ENCODE data around the gene XPNPEP2.

Gene XPNPEP2, protein sequence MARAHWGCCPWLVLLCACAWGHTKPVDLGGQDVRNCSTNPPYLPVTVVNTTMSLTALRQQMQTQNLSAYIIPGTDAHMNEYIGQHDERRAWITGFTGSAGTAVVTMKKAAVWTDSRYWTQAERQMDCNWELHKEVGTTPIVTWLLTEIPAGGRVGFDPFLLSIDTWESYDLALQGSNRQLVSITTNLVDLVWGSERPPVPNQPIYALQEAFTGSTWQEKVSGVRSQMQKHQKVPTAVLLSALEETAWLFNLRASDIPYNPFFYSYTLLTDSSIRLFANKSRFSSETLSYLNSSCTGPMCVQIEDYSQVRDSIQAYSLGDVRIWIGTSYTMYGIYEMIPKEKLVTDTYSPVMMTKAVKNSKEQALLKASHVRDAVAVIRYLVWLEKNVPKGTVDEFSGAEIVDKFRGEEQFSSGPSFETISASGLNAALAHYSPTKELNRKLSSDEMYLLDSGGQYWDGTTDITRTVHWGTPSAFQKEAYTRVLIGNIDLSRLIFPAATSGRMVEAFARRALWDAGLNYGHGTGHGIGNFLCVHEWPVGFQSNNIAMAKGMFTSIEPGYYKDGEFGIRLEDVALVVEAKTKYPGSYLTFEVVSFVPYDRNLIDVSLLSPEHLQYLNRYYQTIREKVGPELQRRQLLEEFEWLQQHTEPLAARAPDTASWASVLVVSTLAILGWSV

DNA sequence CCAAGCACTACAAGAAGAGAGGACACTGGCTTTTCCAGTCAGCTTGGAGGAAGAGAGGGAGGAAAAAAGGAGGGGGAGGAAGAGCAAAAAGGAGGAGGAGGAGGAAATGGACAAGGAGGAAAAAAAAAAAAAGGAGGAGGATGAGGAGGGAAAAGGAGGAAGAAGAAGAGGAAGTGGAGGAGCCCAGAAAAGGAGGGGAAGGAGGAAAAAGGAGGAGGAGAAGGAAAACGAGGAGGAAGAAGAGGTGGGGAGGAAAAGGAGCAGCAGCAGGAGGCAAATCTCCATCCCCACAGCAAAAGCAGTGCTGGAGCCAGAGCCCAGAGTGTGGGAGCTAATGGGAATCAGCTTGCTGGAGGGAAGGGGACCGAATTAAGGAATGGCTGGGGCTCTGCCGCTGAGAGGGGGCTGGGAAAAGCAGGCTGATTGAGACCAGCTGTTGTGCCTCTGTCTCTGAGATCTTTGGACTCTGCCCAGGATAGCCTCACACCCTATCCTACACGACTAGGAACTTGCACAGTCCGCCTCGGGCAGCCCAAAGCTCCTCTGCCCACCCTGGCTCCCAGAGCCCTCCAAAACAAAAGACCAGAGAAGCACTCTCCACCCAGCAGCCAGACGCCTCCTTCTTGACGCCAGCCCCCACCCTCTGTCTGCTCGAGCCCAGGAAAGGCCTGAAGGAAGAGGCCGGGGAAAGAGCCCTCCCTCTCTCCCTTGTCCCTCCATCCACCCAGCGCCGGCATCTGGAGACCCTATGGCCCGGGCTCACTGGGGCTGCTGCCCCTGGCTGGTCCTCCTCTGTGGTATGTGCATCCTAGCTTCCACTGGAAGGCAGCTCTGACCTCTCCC, at the start of gene XPNPEP2:
TSS of gene XPNPEP2 (plus strand) at position 514 of the 843 bp plus-strand sequence. CDS start at position 749, 235 bp downstream.
- no peak for DNase-seq (ENCODE audit: low spot score)

DNA sequence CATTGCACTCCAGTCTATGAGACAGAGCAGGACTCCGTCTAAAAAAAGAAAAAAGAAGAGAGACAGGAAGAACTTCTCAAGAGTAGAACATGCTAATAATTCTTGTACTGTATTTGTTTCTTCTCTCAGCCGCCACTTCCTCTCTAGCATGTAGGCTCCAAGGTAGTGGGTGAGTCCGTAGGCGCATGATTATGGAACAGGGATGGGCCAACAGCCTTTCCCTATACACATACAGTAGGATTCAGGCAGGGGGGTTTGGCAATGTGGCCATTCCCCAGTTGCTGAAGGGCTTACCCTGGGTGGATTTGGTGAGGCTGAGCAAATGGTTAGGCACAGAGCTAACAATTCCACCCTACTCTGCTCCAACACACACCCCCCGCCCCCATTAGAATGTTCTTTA, 49.0 kb upstream of the XPNPEP2 start:
- no peak for DNase-seq (ENCODE audit: low spot score)

DNA sequence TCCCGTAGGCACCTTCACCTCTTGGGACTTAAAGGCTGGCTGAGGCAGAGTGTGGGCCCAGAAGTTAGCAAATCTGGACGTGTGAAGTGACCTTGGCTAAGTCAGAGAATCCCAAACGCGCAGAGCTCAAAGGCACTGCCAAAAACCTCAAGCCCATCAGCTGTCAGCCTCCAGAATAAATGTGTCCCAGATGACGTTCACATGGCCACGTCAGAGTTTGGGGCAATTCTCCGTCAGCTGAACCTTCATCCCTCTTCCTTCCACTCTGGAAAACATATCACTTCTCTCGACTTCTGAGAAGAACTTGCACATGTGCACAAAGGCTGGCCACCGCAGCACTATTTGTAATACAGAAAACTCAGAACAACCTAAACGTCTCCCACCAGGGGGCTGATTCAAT, 48.3 kb upstream of the XPNPEP2 start:
- DNase-seq (ENCODE audit: low spot score): no peak

DNA sequence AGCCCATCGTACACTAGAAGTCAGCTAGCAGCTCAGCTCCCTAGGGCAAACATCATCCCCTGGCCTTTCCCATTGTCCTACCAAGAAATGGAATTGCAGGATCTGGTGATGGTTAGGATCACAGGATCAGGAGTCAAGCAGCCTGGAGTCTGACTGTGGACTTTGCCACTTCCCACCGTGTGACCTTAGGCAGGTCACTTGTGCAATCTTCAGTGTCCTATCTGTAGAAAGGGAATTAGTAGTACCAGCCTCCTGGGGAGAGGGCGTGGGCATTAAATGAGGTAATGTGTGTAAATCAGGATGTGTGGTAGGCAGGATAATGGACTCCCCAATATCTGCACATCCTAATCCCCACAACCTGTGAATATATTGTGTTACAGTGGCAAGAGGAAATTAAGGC, 45.4 kb upstream of the XPNPEP2 start:
- no peak for DNase-seq (ENCODE audit: low spot score)

DNA sequence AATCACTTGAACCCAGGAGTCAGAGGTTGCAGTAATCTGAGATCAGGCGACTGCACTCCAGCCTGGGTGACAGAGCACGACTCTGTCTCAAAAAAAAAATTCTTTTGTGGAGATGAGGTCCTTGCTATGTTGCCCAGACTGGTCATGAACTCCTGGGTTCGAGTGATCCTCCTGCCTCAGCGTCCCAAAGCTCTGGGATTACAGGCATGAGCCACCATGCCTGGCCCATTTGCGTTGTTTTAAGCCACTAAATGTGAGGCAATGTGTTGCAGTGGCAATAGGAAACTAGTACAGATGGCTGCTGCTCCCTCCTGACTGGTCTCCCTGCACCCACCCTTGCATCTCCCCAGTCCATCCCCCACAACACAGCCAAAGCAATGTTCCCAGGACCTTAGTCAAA, 44.0 kb upstream of the XPNPEP2 start:
- DNase-seq (ENCODE audit: low spot score): no peak

GRCh38 chrX:129695535-129695934, 43.2 kb upstream of the XPNPEP2 start:
- DNase-seq (ENCODE audit: low spot score): no peak

DNA sequence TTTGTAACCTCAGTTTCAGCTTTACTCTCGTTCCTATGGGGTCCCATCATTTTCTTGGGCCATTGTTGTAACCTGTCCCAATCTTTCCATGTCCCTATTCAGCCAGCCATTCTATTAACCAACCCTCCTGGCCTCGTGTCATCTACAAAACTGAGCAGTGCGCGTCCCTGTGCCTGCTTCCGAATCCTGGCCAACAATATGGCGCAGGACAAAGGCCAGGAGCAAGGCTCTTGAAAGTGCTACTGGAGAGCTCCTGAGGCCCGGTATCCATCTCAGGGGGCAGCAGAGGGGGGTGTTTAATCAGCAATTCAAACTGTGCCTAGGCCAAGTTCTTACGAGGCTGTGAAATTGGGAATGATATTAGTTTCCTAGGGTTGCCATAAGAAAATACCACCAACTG, 42.8 kb upstream of the XPNPEP2 start:
- no peak for DNase-seq (ENCODE audit: low spot score)

DNA sequence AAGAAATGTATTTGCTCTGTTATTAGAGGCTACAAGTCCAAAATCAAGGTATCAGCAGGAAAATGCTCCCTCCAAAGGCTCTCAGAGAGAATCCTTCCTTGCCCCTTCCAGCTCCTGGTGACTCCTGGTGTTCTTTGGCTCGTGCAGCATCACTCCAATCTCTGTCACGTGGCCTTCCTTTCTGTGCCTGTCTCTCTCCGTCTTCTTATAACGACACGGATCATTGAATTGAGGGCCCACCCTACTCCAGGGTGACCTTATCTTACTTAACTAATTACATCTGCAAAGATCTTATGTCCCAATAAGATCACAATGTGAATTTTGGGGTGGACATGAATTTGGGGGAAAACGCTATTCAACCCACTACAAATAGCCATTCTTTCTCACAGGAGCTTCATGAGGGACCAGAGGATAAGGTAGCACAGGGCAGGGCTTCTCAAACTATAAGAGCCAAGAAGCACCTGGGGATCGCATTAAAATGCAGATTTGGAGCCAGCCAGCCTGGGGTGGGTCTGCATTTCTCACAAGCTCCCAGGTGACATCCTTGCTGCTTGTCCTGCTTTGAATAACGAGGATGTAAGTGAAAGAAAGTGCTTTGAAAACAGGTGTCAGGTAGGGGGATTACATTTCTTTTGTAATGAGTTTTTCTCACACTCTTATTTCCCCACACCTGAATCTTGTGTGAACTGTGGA, 42.2 kb upstream of the XPNPEP2 start:
- DNase-seq (ENCODE audit: low spot score): no peak

DNA sequence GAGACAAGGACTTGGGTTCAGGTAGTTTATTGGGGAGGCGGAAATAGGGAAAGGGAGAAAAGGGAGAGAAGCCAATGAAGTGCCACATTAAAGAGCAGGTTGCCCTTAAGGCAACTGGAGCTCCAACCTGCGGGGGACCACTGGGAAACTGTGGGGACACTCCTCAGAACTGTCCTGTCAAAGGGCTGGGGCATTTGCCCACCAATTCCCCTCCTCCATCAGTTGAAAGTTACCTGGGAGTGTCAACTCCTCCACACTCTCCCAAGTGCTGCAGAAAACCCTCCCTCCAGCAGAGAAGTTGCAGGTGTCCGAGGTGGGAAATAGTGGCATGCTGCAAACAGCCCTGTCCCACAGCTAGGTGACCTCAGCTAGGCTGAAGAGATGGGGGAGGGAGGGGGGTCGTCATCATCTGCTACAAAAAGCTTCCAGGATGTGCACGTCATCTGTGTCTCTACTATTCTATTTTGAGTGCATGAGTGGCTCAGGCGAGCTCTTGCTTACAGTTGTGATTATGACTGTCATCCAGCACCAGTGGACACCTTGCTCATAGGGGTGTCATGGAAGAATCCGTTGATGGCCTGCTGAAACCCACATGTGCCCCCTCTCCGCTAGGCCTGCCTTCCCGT, 41.5 kb upstream of the XPNPEP2 start:
- DNase-seq (ENCODE audit: low spot score): no peak

GRCh38 chrX:129698150-129698549, 40.6 kb upstream of the XPNPEP2 start:
- peak; percentile 22 for DNase-seq (ENCODE audit: low spot score)

GRCh38 chrX:129700536-129700935, 38.2 kb upstream of the XPNPEP2 start:
- no peak for DNase-seq (ENCODE audit: low spot score)

DNA sequence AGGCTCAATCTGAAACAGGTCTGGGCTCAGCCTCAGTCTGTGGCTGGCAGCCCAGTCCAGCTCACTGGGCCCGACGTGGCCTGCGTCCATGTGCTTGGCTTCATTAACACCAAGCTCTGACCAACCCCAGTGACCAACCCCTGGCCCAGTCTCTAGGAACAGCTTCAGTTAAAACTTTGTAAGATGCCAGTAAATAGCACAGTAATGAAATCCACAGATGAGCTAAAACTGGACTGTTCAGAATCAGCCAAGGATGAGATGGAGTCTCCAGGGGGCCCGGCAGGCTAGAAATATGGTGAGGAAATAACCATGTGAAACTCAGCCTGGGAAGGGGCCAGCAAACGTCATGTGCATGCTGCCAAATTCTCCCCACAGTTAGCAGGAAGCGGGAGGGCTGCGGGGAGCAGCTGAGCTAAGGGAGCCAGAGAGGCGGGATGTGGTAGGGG, 37.1 kb upstream of the XPNPEP2 start:
- DNase-seq (ENCODE audit: low spot score): no peak

DNA sequence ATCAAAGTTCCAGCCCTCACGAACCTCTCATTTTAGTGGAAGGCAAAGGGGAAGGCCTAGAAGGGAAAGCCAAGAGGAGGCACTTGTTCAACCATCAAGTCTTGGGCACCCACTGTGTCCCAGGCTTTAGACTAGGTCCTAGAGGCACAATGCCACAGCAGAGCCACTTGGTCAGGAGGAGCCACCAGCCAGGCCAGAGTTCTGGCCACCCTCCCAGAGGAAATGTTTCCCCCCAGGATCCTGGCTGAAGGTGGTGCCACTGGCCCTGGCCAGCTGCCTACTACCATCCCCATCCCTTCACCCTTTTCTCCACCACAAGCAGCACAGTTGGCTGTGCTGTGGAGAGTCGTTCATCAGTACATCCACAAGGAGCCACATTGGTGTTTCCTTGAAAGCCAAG, 34.3 kb upstream of the XPNPEP2 start:
- no peak for DNase-seq (ENCODE audit: low spot score)

DNA sequence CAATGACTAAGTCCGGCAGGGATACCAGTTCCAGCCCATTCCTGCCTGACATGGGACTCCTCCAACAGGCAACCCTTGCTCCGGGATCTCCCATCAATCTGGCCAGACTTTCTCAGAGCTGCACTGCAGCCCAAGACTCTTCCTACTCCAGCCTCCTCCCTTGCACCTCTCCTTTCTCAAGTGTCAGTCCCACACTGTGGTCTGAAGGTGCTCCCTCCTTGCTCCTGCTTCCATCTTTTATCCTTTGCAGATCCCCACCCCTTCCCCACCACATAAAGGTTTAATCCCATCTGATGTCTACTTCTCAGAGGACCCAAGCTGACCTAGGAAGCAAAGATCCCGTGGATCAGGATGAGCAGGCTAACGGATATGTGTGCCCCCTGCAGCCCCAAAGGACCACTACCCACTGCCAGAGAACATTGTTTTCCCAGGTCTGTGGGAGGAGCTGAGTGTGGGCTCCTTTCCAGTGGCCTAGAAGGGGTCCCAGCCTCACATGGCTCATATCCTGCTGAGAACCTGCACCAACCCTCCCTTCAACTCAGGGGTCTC, 33.3 kb upstream of the XPNPEP2 start:
- DNase-seq (ENCODE audit: low spot score): no peak

GRCh38 chrX:129705988-129706387, 32.8 kb upstream of the XPNPEP2 start:
- DNase-seq (ENCODE audit: low spot score): no peak

- DNase-seq (ENCODE audit: low spot score): no peak
These were observed 32.2 kb upstream of the XPNPEP2 start for GRCh38 chrX:129706400-129707072.

DNA sequence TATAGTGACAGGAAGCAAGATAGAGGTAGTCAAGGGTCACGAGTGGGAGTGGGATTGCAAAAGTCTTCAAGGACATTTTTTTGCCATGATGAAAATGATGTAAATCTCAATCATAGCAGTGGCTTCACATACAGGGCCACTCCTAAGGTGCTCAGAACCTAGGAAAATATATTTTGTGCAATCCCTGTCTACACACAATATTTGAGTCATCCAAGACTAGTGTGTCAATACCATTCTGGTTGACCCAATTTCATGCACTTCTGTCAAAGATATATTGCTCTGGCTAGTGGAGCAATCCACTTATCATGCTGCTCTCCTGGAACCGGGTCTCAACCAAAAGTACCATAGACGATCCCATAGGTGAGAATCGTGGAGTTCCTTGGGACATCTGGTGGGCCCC, 24.2 kb upstream of the XPNPEP2 start:
- DNase-seq (ENCODE audit: low spot score): no peak

GRCh38 chrX:129716507-129716906, 22.3 kb upstream of the XPNPEP2 start:
- no peak for DNase-seq (ENCODE audit: low spot score)

GRCh38 chrX:129717892-129718291, 20.9 kb upstream of the XPNPEP2 start:
- no peak for DNase-seq (ENCODE audit: low spot score)

DNA sequence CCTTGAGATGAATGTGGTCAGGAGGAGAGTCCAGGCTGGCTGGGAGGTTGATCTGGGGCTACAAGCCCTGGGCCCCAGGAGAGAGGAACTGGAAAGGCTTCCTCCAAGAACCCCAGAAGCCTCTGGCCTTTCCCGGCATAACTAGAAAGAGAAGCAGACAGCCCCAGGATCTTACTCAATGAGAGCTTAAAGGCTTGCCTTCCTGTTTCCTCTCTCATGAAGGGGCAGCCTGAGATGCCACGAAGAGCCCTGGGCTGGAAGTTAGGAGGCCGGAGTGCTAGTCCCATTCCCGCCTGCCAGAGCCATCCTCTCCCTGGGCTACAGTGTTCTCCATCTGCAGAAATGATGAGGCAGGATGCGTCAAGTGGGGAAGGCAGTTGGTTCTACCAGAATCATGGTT, 20.1 kb upstream of the XPNPEP2 start:
- no peak for DNase-seq (ENCODE audit: low spot score)

DNA sequence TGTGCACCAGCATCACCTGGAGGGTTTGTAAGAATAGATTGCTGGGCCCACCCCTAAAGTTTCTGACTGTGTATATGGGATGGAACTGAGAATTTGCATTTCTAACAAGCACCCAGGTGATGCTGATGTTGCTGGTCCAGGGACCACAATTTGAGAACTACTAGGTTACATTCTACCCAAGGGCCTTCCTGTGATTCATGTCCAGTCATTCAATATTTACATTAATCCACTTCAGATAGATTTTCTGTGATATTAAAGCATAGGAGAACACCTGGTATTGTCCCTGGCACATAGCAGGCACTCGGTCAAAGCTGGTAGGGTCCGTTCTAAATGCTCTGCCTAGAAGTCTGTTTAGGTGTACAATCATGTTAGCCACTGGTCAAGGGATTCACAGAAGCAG, 19.5 kb upstream of the XPNPEP2 start:
- no peak for DNase-seq (ENCODE audit: low spot score)
